Stomach (tissue), 4 donors: ENCODE data around the gene CHST11.

Source experiments
- POLR2A ChIP-seq, 4 donors: fragments of 450-650 bp; IDR thresholded peaks; one replicate each; pipeline ENCODE4 v1.6.1; 2016; ENCODE audit warnings: antibody characterized with exemption in 4 of 4, control low read depth in 2 of 4, mild to moderate bottlenecking in 1 of 4, moderate library complexity in 1 of 4
- TF ChIP-seq, protein P1 (sequence below), 7 experiments: fragments of 450-650 bp in 4 of 7; fragments of 200-600 bp in 3 of 7; sonication (generic) in 3 of 7; IDR thresholded peaks; one replicate each; pipeline ENCODE4 v1.5.1; 2016 to 2019; ENCODE audit warnings: antibody characterized with exemption in 7 of 7, control low read depth in 2 of 7, mild to moderate bottlenecking in 1 of 7

- TF ChIP-seq, protein P1, sequence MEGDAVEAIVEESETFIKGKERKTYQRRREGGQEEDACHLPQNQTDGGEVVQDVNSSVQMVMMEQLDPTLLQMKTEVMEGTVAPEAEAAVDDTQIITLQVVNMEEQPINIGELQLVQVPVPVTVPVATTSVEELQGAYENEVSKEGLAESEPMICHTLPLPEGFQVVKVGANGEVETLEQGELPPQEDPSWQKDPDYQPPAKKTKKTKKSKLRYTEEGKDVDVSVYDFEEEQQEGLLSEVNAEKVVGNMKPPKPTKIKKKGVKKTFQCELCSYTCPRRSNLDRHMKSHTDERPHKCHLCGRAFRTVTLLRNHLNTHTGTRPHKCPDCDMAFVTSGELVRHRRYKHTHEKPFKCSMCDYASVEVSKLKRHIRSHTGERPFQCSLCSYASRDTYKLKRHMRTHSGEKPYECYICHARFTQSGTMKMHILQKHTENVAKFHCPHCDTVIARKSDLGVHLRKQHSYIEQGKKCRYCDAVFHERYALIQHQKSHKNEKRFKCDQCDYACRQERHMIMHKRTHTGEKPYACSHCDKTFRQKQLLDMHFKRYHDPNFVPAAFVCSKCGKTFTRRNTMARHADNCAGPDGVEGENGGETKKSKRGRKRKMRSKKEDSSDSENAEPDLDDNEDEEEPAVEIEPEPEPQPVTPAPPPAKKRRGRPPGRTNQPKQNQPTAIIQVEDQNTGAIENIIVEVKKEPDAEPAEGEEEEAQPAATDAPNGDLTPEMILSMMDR (IDR thresholded peaks at IDR 0.05): no peak
- no peak for TF ChIP-seq POLR2A (IDR thresholded peaks at IDR 0.05)
Measured at GRCh38 chr12:104750061-104750460, 293.3 kb downstream of the CHST11 start.
